GM19328 (cell line): ENCODE data around the gene FOXJ3.

ENCODE experiments used
- ATAC-seq: cut with Tn5 transposase; IDR thresholded peaks from one replicate; pipeline ENCODE4 v1.9.1; 2021; ENCODE audit warnings: mild to moderate bottlenecking, moderate library complexity; ENCODE audit not compliant: unreplicated experiment

FOXJ3 gene

DNA sequence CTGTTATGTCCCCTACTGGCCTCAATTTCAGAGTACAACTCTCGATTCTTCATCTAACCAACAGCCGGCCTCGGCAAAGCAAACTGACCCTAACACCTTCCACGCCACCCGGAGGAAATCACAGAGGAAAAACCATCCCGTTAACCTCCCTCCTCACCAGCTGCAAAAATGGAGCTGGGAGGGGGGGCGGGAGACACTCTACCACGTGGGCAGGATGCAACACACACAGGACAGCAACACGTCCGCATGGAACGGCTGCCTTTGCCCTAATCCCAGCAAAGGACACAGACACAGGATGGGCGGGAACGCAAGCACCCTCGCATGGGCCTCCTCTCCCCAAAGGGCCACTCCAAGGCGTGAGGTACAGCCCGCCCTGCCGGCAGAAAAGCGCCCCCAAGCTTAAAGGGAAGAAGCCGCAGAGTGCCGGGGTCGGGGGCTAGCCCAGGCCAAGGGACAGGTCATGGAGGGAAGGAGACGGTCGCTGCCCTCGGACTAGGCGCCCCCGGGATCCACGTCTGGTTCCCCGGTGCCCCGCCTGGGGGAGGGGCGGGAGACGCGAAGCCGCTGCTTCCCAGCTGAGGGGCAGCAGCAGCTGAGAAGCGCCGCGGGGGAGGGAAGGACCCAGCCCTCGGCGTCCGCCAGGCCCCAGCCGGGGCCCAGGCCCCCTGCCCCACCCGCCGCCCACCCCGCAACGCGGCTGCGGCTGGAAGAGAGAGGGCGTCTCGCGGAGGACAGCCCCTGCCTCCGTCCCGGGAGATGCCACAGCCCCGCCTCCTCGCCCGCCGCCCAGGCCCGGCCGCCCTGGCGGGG is 590 bp downstream of the FOXJ3 start:
- ATAC-seq: peak; percentile 48

GRCh38 chr1:42333662-42334239 is 1.3 kb downstream of the FOXJ3 start:
- ATAC-seq: no peak

DNA sequence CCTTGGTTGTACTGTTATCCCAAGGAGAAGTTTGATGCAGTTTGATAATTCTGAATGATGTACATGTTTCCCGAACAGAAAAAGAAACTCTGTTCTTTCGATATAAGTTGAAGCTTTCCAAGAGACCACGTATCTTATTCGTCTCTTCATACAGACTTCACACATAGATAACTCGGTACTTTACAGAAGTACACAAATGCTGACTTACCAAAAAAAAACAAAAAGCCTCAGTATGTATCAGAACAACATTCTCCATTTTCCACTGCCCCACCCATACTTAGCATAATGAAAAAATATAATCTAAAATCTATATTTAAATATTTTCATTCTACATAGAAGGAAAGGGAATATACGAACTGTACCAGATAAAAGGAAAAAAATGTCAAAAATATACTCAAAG is 2.2 kb downstream of the FOXJ3 start:
- ATAC-seq: no peak

- no peak for ATAC-seq
These were observed 4.8 kb downstream of the FOXJ3 start for GRCh38 chr1:42330215-42330614.

DNA sequence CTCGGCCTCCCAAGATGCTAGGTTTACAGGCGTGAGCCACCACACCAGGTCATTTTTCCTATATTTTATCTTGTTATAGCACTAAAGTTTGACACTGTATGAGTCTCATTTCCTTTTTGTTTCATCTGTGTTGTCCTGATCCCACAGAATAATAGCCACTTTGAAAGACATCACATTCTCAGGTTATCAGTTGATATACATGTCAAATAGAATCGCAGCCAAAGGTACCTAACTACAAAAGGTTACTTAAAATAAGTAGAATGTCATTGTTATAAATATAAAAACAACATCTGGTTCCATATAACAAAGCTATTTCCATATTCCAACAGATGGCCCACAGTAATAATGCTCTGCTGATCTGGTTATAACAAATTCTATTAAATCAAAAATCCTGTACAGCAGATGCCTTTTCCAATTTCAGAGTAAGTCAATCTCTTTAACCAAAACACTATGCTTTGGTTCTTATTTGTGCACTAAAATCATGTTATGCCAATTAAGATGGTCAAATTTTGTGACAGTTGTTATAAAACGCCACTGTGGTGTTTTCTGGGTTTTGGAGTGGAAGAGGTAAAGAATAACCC is 6.0 kb downstream of the FOXJ3 start:
- no peak for ATAC-seq

DNA sequence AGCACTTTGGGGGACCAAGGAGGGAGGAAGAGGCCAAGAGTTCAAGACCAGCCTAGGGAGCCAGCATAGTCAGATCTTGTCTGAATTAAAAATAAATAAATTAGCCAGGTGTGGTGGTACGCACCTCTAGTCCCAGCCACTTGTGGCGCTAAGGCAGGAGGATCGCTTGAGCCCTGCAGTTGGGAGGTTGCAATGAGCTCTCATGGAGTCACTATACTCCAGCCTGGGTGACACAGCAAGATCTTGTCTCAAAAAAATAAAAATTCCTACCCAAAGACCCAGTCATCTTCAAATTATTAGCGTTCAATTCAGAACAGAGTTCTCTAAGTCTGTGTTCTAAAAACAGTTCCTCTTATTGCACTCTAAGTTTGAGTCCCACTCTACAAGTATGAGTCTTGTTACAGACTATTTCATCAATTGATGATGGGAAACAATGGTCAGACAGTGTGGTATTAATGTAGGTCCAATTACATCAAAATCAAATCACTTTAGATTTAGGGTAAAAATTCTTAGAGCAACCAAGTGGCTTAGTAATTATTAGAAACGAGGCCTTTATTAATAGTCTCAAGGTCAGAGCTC is 6.9 kb downstream of the FOXJ3 start:
- ATAC-seq: no peak

DNA sequence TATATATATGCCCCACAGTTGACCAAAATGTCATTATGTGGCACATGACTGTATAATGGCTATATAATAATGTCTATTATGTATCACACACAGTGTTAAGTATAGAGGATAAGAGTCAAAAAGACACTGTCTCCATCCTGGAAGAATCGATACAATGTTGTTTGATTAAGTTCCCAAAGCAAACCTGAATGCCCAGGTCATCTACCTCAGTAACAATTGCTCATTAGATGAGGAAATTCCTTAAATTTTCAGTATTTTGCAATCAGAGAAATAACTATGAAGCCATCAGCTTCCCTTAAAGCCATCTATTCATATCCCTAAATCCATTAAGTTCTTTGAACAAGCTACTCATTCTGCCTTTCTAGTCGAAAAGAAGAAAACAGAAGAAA is 10.0 kb downstream of the FOXJ3 start:
- no peak for ATAC-seq

GRCh38 chr1:42324398-42325013 is 10.5 kb downstream of the FOXJ3 start:
- no peak for ATAC-seq

- no peak for ATAC-seq
These were observed 11.5 kb downstream of the FOXJ3 start for GRCh38 chr1:42323551-42323950.

DNA sequence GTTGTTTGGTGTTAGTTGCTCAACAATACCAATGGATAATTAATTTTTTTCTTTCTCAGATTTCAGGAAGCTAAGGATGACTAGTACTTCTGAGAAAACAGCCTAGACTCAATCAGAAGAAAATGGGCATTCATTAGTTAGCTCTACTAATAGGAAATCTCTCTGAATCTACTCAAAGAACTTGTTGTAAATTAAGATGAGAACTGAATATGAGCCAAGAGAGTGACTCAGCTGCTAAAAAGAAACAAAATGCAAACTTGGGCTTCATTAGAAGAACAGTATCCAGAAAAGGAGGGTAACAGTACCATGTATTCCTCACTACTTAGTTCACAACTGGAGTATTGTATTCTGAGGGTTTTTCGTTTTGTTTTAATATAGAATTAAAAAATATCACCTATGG is 12.5 kb downstream of the FOXJ3 start:
- ATAC-seq: no peak

GRCh38 chr1:42321731-42322130 is 13.3 kb downstream of the FOXJ3 start:
- ATAC-seq: no peak

- ATAC-seq: no peak
These were observed 14.3 kb downstream of the FOXJ3 start for GRCh38 chr1:42320708-42321107.

- no peak for ATAC-seq
These were observed 15.1 kb downstream of the FOXJ3 start for GRCh38 chr1:42319871-42320484.

DNA sequence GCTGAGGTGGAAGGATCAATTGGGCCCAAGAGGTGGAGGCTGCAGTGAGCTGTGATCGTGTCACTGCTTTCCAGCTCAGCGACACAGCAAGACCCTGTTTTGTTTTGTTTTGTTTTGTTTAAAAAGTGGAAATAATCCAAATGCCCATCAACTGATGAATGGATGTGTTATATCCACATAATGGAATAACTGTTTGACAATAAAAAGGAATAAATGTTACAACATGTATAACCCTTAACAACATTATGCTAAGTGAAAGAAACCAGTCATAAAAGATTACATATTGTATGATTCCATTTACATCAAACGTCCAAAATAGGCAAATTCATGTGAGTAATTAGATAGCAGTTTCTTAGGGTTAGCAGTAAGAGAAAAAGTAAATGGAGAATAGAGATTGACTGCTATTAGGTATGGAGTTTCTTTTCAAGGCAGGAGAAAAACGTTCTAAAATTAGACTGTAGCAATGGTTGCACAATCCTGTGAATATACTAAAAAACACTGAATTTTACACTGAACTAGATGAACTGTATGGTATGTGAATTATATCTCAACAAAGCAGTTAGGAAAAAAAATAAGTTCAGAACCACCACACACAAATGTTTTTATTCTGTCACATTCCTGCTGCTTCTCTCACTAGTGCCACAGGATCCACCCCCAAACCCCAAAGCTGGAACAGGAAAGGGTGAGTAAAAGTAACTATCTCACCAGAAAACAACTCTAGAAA is 15.7 kb downstream of the FOXJ3 start:
- no peak for ATAC-seq

- ATAC-seq: no peak
These were observed 16.4 kb downstream of the FOXJ3 start for GRCh38 chr1:42318601-42319000.

DNA sequence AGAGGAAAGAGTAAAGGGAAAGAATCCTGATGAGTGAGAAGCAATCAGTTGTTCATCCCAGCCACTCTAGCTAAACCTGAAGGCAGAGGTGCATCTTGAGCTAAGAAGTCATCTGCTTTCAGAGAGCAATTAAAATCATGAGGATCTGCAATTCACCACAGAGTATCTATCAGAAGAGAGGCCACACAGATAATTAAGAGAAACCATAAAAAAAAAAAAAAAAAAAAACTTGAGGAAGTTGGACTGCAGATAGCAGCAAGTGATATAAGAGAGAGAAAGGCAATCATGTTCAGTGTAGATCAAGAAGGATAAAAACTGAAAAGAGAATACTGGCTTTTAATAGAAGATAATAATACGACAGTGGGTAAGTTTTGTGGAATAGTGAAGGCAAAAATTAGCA is 17.7 kb downstream of the FOXJ3 start:
- ATAC-seq: no peak

DNA sequence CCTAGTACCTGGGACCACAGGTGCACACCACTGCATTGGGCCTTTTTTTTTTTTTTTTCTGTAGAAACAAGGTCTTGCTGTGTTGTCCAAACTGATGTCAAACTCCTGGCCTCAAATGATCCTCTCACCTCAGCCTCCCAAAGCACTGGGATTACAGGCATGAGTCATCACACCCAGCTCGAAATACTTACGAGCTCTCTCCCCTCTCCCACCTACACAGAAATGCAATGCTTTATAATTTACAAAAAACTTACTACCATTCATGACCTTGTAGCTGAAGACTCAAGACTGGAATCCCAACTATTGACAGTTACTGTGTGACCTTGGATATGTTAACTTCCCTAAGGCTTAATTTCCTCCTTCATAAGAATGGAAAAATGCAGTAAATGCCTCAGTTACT is 18.7 kb downstream of the FOXJ3 start:
- ATAC-seq: no peak

DNA sequence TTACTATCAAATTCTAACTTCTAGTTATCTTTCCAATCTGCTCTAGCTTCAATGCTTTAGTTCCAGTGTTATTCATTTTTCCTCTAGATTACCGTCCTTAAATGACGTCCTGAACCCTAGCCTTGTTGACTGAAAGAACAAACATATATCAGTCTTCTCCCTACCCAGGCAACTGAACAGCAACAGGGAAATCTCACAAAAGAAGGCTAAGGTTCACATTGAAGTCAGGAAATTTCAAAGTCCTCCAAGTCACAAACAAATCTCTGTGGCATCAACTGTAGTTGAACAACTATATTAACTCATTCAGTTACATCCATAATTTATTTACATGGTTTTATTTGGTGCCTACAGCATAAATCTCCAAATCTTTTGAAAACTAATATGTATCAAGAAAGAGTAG is 19.5 kb downstream of the FOXJ3 start:
- ATAC-seq: no peak

GRCh38 chr1:42313970-42314369 is 21.1 kb downstream of the FOXJ3 start:
- no peak for ATAC-seq

GRCh38 chr1:42312576-42313212 is 22.3 kb downstream of the FOXJ3 start:
- ATAC-seq: no peak
